HUES6 (cell line): ENCODE measurements around the gene PPP2R2C.

Experiments
- H3K27ac ChIP-seq: 2 replicates; pipeline ENCODE4 v1.7.0; 2013; ENCODE audit warnings: low read depth, mild to moderate bottlenecking, low read length, inconsistent platforms
- H3K27me3 ChIP-seq: 2 replicates; pipeline ENCODE4 v1.6.1; 2013; ENCODE audit warnings: low read length; ENCODE audit not compliant: control insufficient read depth, insufficient read depth
- H3K36me3 ChIP-seq: 2 replicates; pipeline ENCODE4 v1.6.1; 2013; ENCODE audit warnings: low read length; ENCODE audit not compliant: control insufficient read depth, insufficient read depth
- H3K4me1 ChIP-seq: 2 replicates; pipeline ENCODE4 v1.6.1; 2013; ENCODE audit warnings: low read length; ENCODE audit not compliant: control insufficient read depth, insufficient read depth
- H3K4me3 ChIP-seq: 2 replicates; pipeline ENCODE4 v1.5.1; 2013; ENCODE audit warnings: low read depth, low read length
- H3K9ac ChIP-seq: one replicate; pipeline ENCODE4 v1.6.1; 2013; ENCODE audit warnings: mild to moderate bottlenecking, low read length
- H3K9me3 ChIP-seq: 2 replicates; pipeline ENCODE4 v1.6.1; 2013; ENCODE audit warnings: low read depth, low read length; ENCODE audit not compliant: control insufficient read depth, insufficient read depth

Gene PPP2R2C

DNA sequence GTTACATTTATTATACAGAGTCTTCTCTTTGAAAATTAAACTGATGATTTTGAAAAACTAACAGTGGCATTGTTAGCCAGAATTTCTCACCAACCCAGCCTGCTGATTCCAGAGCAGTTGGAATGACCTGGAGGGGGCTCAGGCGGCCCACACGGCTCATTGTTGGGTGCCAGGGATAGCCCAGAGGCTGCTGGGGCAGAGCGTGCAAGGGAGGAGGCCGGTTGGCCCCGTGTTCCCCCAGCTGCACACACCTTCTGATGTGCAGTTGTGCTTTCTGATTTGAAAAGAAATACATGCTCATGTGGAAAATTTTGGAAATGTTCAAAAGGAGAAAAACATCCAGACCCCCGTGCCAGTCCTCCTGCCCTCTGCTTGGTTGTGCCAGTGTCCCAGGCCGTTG lies 182.2 kb downstream of the PPP2R2C start:
- Histone ChIP-seq H3K27ac (no peak overlapping the region), H3K4me3 (no peak overlapping the region), H3K27me3 (no peaks in the 10 kb centered on the region), H3K9ac (no peak overlapping the region), H3K4me1 (no peaks in the 10 kb centered on the region), H3K9me3 (no peaks in the 10 kb centered on the region), H3K36me3 (peaks cover 74% of the 10 kb centered on the region)

DNA sequence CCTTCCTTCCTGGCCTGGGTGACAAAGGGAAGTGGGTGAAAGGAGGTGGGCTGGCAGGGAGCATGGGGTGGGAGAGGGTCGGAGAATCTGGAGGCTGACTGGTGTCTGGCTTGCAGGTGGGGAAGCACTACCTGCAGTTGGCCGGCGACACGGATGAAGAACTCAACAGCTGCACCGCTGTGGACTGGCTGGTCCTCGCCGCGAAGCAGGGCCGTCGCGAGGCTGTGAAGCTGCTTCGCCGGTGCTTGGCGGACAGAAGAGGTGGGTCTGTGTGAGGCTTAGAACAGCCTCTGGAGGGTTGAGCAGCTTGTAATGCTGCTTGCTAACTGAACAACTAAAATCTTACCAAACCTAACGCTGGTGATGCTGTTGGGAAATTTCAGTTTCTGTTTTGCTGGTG lies 183.5 kb downstream of the PPP2R2C start:
- no peak overlapping the region for H3K9ac ChIP-seq
- H3K4me1 ChIP-seq = no peaks in the 10 kb centered on the region
- no peak overlapping the region for H3K4me3 ChIP-seq
- peaks cover 60% of the 10 kb centered on the region for H3K36me3 ChIP-seq
- H3K9me3 ChIP-seq = no peaks in the 10 kb centered on the region
- no peaks in the 10 kb centered on the region for H3K27me3 ChIP-seq
- no peak overlapping the region for H3K27ac ChIP-seq

DNA sequence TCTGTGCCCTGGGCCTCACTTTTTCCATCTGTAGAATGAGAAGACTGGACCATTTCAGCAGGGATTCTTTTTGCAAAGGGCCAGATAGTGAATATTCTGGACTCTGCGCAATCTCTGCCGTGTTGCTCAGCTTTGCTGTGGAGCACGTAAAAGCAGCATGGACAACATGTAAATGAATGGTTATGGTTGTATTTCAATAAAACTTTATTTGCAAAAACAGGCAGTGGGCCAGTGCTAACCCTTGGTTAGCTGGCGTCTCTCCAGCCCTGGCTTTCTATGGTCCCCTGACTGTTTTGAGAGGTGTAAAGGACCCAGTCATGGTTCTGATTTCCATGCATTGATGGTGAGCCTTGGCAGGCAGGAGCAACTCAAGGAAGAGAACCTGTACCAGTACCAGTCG lies 184.1 kb downstream of the PPP2R2C start:
- no peaks in the 10 kb centered on the region for H3K9me3 ChIP-seq
- H3K9ac ChIP-seq = no peak overlapping the region
- no peak overlapping the region for H3K27ac ChIP-seq
- no peaks in the 10 kb centered on the region for H3K4me1 ChIP-seq
- H3K36me3 ChIP-seq = peaks cover 55% of the 10 kb centered on the region
- H3K4me3 ChIP-seq = no peak overlapping the region
- no peaks in the 10 kb centered on the region for H3K27me3 ChIP-seq

DNA sequence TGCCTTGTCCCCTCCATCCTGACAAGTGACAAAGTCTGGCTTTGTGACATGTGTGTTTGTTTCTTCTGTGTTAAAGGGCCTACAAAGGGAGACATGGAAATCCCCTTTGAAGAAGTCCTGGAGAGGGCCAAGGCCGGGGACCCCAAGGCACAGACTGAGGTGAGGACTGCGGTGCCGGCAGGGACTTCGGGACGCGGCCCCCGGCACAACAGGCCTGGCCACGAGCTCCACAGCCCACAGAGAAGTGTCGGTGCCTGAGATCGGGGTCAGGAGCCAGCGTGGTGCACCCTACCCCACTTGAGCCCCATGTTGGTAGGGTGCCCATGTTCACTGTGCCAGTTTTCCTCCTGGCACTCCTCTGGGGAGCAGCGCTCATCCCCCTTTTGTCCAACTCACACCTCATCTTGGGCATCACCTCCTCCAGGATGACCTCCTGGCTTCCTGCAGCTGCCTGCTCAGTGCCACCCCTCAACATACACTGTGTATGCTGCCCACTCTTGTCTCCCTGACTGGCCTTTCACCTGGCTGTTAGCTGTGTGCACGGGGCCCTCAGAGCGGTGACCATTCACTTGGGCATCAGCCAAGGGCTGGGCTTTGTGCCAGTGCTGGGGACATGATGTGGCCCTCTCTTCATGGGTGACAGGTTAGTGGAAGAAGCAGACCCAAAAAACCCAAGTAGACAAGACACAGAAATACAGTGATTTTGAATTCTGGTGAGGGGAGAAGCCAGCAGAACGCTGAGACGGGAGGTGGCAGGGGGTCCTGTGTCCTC lies 185.2 kb downstream of the PPP2R2C start:
- no peak overlapping the region for H3K9ac ChIP-seq
- peaks cover 49% of the 10 kb centered on the region for H3K36me3 ChIP-seq
- H3K4me1 ChIP-seq = no peaks in the 10 kb centered on the region
- no peak overlapping the region for H3K27ac ChIP-seq
- H3K27me3 ChIP-seq = no peaks in the 10 kb centered on the region
- H3K9me3 ChIP-seq = no peaks in the 10 kb centered on the region
- no peak overlapping the region for H3K4me3 ChIP-seq

DNA sequence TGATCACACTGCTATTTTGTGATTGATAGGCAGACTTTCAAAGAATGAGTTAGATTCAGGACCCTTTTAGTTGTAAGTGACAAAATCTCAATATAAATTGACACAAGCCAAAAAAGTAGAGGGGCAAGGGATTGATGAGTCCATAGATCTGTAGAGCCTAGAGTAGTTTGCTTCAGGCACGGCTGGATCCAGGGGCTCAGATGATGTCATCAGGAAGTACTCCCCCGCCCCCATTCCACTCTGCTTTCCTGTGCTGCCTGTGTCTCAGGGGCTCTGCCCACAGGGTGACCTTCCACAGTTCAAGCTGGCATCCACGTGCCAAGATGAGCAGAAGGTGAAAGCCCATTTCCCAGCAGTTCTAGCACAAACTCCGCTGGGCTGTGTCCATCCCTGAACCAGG lies 189.1 kb downstream of the PPP2R2C start:
- Histone ChIP-seq H3K9ac (no peak overlapping the region), H3K27ac (no peak overlapping the region), H3K9me3 (no peaks in the 10 kb centered on the region), H3K27me3 (no peaks in the 10 kb centered on the region), H3K4me1 (no peaks in the 10 kb centered on the region; the same call in 1 of the 2 replicates), H3K36me3 (peaks cover 38% of the 10 kb centered on the region), H3K4me3 (no peak overlapping the region)

DNA sequence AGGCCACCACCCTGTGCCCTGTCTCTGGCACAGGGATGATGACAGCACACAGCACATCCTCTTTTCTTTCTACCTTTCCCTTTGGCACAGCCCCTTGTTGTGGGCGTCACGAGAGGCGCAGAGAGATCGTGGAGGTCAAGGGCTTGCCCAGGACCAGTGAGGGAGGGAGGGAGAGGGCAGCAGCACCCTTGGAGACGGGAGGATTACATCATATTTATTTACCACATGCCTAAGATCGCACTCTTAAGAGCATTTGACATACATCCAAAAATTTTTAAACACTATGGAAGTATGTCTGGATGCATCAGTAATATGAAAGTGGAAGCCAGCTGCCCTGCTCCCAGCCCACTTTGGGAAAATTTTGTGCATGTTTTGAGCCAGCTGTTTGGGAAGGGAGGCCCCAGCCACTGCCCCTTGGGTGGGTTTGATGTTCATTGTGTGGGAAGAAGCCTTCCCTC lies 190.1 kb downstream of the PPP2R2C start:
- no peak overlapping the region for H3K9ac ChIP-seq
- H3K36me3 ChIP-seq = peaks cover 40% of the 10 kb centered on the region
- no peak overlapping the region for H3K4me3 ChIP-seq
- no peak overlapping the region for H3K27ac ChIP-seq
- no peaks in the 10 kb centered on the region for H3K9me3 ChIP-seq
- no peaks in the 10 kb centered on the region; the same call in 1 of the 2 replicates for H3K4me1 ChIP-seq
- H3K27me3 ChIP-seq = no peaks in the 10 kb centered on the region

DNA sequence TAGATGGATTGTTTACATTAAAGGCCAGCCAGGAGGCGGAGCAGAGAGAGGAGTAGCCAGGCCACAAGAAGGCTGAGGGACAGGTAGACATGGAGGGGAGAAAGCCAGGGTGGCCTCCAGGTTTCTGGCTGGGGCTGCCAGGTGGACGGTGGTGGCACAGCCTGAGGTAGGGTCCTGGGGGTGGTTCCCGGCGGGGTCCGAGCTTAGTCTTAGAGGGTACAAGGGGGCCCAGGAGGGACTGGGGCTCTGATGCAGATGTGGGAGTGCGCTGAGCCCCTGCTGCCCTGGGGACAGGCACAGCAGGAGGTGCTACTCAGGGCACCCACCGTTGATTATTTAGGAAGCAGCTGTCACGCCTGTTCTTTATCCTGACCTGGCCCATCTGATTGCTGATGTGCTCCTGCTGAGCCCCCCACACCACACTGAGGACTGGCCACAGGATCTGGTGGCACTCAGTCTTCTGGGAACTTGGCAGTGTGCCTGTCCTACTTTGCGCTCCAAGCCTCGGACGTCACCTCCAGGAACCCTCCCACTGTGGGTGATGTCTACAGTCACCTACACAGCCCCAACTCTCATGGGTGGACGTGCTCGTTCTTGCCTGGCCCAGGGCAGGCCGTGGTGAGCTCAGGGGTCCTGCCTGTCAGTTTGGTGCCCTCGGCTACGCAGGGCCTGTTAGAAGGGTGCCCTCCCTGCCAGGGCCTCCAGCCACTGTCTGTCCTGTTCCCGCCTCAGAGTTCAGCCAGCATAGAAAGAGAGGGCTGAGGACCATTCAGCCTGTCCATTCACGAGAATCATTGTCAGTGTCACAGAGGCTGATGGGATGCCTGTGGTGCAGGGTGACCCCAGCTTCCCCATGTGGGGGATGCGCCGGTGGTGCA lies 190.7 kb downstream of the PPP2R2C start:
- Histone ChIP-seq H3K4me1 (no peaks in the 10 kb centered on the region; the same call in 1 of the 2 replicates), H3K27ac (no peak overlapping the region), H3K9ac (no peak overlapping the region), H3K36me3 (peaks cover 34% of the 10 kb centered on the region), H3K27me3 (no peaks in the 10 kb centered on the region), H3K9me3 (no peaks in the 10 kb centered on the region), H3K4me3 (no peak overlapping the region)

DNA sequence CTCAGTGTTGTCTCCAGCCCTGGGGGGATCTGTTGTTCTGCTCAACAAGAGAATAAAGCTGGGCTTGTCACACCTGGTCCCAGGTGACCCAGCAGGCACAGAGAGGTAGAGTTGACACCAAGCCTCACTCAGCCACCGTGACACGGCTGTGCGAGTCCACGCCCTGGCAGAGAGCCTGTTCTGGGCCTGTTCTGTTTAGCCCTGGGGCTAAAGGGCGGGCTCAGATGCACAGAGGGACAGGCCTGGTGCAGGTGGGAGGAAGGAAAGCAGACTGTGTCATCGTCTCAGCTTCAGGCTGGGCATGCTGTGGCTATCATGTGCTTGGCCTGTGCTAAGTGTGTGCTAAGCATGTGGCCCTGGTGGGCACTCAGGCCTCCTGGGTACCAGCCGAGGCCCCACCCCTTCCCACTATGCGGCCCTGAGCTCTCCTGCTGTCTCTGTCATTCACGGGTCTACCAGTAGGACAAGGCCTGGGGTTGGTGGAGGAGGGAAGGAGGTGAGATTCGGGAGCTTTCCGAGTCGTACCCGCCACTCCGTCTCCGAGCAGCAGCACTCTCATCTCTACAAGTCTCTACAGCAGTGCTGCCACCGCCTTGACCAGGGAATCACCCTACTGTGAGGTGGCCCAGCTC lies 191.9 kb downstream of the PPP2R2C start:
- Histone ChIP-seq H3K27ac (no peak overlapping the region; the same call in 1 of the 2 replicates), H3K9ac (no peak overlapping the region), H3K27me3 (no peaks in the 10 kb centered on the region), H3K4me3 (no peak overlapping the region), H3K36me3 (peaks cover 31% of the 10 kb centered on the region), H3K4me1 (no peaks in the 10 kb centered on the region; the same call in 1 of the 2 replicates), H3K9me3 (no peaks in the 10 kb centered on the region)

DNA sequence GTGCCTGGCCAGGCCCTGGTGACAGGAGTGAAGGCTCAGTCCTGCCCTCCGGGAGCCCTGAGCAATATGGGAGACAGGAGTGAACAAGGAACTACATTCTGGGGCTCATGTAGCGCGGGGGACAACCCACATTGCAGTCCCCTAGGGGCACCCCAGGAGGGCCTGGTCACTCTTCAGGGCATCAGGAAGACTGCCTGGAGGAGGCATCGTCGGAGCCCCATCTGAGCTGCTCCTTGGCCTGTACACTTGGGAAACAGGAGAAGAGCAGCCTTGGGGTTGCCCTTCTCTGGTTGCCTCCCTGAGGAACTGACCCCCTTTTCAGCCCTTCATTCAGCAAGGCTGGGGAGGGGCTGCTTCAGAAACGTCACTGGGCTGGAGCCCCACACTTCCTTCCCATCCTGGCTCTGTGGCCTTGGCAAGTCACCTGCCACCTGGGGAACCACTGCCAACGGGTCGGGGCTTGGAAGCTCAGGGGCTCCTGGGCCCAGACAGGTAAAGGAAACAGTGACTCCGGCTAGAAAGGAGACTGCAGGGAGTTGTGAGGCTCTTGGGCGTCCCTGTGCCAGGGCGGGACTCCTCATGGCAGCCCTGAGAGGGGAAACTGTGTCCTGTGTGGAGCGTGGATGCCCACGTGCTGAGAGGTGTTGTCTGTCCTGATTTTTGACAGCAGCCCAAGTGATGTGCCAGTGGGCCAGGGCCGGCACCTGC lies 192.7 kb downstream of the PPP2R2C start:
- no peak overlapping the region for H3K9ac ChIP-seq
- no peaks in the 10 kb centered on the region for H3K9me3 ChIP-seq
- H3K27me3 ChIP-seq = no peaks in the 10 kb centered on the region
- H3K4me3 ChIP-seq = no peak overlapping the region
- peaks cover 31% of the 10 kb centered on the region for H3K36me3 ChIP-seq
- H3K27ac ChIP-seq = no peak overlapping the region
- peaks cover 2% of the 10 kb centered on the region for H3K4me1 ChIP-seq

DNA sequence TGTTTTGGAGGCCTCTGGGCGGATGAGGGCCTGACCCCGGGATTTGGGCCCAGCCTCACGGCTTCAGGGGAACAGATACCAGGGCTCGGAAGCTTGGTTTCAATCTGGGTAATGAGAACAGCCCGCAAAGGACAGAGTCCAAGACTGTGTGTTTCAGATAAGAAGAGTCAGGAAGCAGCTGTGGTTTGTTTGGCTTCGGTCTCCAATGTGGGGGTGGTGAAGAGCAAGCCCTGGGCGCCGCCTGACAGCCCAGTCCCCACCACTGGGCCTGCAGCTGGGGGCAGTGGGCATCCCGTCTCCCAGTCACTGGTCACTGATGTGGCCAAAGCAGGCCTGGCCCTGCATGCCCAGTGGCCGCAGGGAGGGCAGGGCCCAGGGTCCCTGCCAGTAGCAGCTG lies 193.6 kb downstream of the PPP2R2C start:
- Histone ChIP-seq H3K4me3 (no peak overlapping the region), H3K4me1 (peaks cover 9% of the 10 kb centered on the region)

More for the DNA sequence above, 193.6 kb downstream of the PPP2R2C start:
- Histone ChIP-seq H3K27me3 (no peaks in the 10 kb centered on the region), H3K36me3 (peaks cover 31% of the 10 kb centered on the region), H3K27ac (no peak overlapping the region), H3K9ac (no peak overlapping the region), H3K9me3 (no peaks in the 10 kb centered on the region)
